DND-41 (cell line): Measurements from ENCODE around the gene ABCG1.

ENCODE experiments used
- ATAC-seq: fragments of 200-7000 bp; cut with Tn5 transposase; 3 replicates; pipeline ENCODE4 v1.9.1; 2021; ENCODE audit warnings: low read depth; ENCODE audit not compliant: insufficient read depth
- DNase-seq: peaks from one replicate; pipeline ENCODE4 v3.0.0-alpha.2; 2020
- H2AFZ ChIP-seq: 2 replicates; pipeline ENCODE4 v1.6.0; 2012; ENCODE audit warnings: low read depth, low read length
- H3K27ac ChIP-seq: 2 replicates; pipeline ENCODE4 v1.5.1; 2012; ENCODE audit warnings: low read length, inconsistent platforms
- H3K27me3 ChIP-seq: fragments of 200-600 bp; sonication (generic); 2 replicates; pipeline ENCODE4 v1.6.0; 2012; ENCODE audit warnings: low read length, mild to moderate bottlenecking, inconsistent platforms; ENCODE audit not compliant: insufficient read depth, poor library complexity
- H3K36me3 ChIP-seq: 2 replicates; pipeline ENCODE4 v1.5.1; 2012; ENCODE audit warnings: low read length, inconsistent platforms; ENCODE audit not compliant: insufficient read depth
- H3K4me1 ChIP-seq: 2 replicates; pipeline ENCODE4 v1.5.1; 2012; ENCODE audit warnings: mild to moderate bottlenecking, low read length; ENCODE audit not compliant: insufficient read depth
- H3K4me2 ChIP-seq: 2 replicates; pipeline ENCODE4 v1.6.0; 2012; ENCODE audit warnings: mild to moderate bottlenecking, moderate library complexity, low read length, inconsistent platforms; ENCODE audit not compliant: insufficient read depth
- H3K4me3 ChIP-seq, 2 experiments: fragments of 200-600 bp in 1 of 2; shearing (Covaris generic) in 1 of 2; 2 replicates each; pipeline ENCODE4 v1.5.1; 2012 to 2016; ENCODE audit warnings: inconsistent platforms in 2 of 2, low read length in 2 of 2, mild to moderate bottlenecking in 2 of 2, low read depth in 1 of 2, moderate library complexity in 1 of 2
- H3K79me2 ChIP-seq: 2 replicates; pipeline ENCODE4 v1.6.0; 2012; ENCODE audit warnings: low read length, inconsistent platforms; ENCODE audit not compliant: insufficient read depth
- H3K9ac ChIP-seq: 2 replicates; pipeline ENCODE4 v1.6.0; 2012; ENCODE audit warnings: low read depth, mild to moderate bottlenecking, inconsistent platforms, low read length, moderate library complexity
- H3K9me3 ChIP-seq: 2 replicates; pipeline ENCODE4 v1.5.1; 2012; ENCODE audit warnings: low read length, moderate library complexity, mild to moderate bottlenecking, inconsistent platforms; ENCODE audit not compliant: insufficient read depth, severe bottlenecking
- H4K20me1 ChIP-seq: 2 replicates; pipeline ENCODE4 v1.6.0; 2012; ENCODE audit warnings: low read length; ENCODE audit not compliant: insufficient read depth
- CTCF ChIP-seq: IDR thresholded peaks from 2 replicates; pipeline ENCODE4 v1.5.1; 2012; ENCODE audit warnings: borderline replicate concordance, low read length, moderate library complexity, mild to moderate bottlenecking; ENCODE audit not compliant: poor library complexity, severe bottlenecking; ENCODE audit errors: extremely low read depth
- EZH2 ChIP-seq: IDR thresholded peaks from 3 replicates; pipeline ENCODE4 v1.6.1; 2012; ENCODE audit warnings: borderline replicate concordance, low read depth, mild to moderate bottlenecking, moderate library complexity, low read length, inconsistent platforms; ENCODE audit not compliant: severe bottlenecking

The ABCG1 gene

GRCh38 chr21:42213082-42213774 is 5.7 kb upstream of the ABCG1 start:
- Histone ChIP-seq H3K9ac (no peak overlapping the region), H2AFZ (no peak overlapping the region), H3K4me1 (0 out of 2 replicates have a peak, but pooled peaks cover under 1% of the 10 kb centered on the region), H4K20me1 (no peaks in the 10 kb centered on the region), H3K4me2 (no peak overlapping the region), H3K36me3 (no peaks in the 10 kb centered on the region), H3K4me3 (no peak overlapping the region), H3K9me3 (peaks cover 17% of the 10 kb centered on the region), H3K27ac (no peak overlapping the region), H3K79me2 (no peaks in the 10 kb centered on the region), H3K27me3 (no peaks in the 10 kb centered on the region)
- DNase-seq (no peak), ATAC-seq (no peak)
- no peak for TF ChIP-seq CTCF
- TF ChIP-seq EZH2: no peak

DNA sequence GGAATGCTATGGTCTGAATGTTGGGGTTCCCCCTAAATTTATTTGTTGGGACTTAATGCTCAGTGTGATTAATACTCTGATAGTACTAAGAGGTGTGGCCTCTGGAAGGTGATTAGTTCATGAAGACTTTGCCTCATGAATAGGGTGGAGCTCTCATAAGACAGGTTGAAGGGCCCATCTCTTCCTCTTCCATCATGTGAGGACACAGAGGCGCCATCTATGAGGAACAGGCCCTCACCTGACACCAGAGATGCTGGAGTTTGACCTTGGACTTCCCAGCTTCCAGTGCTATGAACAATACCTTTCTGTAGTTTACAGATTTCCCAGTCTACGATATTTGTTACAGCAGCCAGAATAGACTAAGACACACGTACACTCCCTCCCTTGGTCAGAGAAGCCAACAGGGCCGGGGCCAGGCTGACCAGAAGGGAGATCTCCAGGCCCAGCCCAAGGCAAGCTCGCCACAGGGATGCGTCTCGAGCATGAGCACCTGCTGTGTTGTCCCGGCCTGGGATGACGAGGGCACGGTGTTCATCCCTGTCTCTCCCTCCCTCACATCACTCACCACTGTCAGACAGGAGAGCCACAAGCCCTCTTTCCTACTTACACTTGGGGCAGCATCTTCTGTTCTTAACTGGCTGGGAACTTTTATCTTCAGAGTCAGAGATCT is 4.7 kb upstream of the ABCG1 start:
- H3K4me3 ChIP-seq: no peak overlapping the region
- no peak overlapping the region for H3K27ac ChIP-seq
- H3K36me3 ChIP-seq: no peaks in the 10 kb centered on the region
- no peak overlapping the region for H3K9ac ChIP-seq
- peaks cover 7% of the 10 kb centered on the region for H3K4me1 ChIP-seq
- no peak for ATAC-seq
- no peak overlapping the region for H3K4me2 ChIP-seq
- H3K27me3 ChIP-seq: no peaks in the 10 kb centered on the region
- H2AFZ ChIP-seq: no peak overlapping the region
- H3K79me2 ChIP-seq: no peaks in the 10 kb centered on the region; the same call in 1 of the 2 replicates
- peaks cover 17% of the 10 kb centered on the region for H3K9me3 ChIP-seq
- no peak for DNase-seq
- H4K20me1 ChIP-seq: no peaks in the 10 kb centered on the region
- TF ChIP-seq EZH2 (no peak), CTCF (no peak)

DNA sequence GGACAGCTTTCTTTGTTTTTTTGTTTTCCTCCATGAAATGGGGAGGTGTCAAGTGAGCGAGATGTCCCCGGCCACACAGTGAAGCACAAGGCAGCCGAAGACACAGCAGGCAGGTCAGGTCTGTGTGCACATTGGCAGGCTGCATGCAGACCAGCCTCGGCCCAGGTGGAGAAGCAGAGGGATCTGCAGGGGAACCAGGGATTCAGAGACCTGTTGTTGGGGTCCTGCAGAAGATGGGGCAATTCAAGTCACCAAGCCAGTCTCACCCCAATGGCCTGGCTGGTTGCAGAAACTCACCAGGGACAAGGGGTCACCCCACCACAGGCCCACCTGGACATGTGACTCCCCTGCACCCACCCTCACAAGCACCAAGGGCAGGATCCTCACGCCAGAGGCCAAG is 4.0 kb upstream of the ABCG1 start:
- H2AFZ ChIP-seq: no peak overlapping the region
- peaks cover 11% of the 10 kb centered on the region for H3K4me1 ChIP-seq
- H3K4me3 ChIP-seq: no peak overlapping the region
- no peaks in the 10 kb centered on the region for H4K20me1 ChIP-seq
- no peak overlapping the region for H3K9ac ChIP-seq
- peaks cover 17% of the 10 kb centered on the region for H3K9me3 ChIP-seq
- peaks cover 3% of the 10 kb centered on the region; the same call in 1 of the 2 replicates for H3K79me2 ChIP-seq
- H3K4me2 ChIP-seq: no peak overlapping the region
- H3K27ac ChIP-seq: no peak overlapping the region
- no peak for ATAC-seq
- no peak for DNase-seq
- no peaks in the 10 kb centered on the region; the same call in 1 of the 2 replicates for H3K36me3 ChIP-seq
- no peaks in the 10 kb centered on the region for H3K27me3 ChIP-seq
- TF ChIP-seq EZH2: no peak
- TF ChIP-seq CTCF: no peak
